Measurements from ENCODE around the gene DIS3L2.
A peak's percentile ranks its signal among the peaks of the same experiment; 100 is the strongest.

Gene DIS3L2

DNA sequence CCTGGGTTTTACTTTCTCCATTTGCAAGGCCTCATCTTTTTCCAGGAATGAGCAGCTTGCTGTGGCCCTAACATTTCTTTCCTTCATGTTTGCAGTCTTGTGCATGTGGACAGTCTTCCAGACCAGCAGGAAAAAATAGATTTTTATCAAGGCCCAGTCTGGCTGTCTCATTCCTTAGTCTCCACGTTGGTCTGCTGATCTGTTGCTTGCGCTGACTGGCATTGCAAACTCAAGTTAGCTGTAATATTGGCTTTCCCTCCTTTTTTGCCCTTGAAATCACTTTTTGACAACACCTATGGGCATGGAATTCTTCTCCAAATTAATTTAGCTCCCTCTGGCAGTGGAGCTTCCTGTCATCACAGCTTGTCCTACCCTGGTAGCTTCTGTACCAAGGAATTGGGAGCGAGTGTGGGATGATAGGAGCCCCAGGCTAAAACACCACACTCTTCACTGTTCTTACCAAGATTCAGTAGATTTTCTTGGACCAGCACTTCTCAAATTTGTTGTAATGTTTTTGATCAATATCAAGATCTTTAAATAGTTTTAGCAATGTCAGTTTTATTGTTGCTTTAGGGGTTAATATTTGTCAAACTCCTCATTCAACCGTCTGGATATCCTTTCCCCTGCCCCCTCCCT lies 48.2 kb downstream of the DIS3L2 start:
- H3K27ac ChIP-seq (ENCODE audit: low read depth, low read length): 0 out of 2 replicates have a peak overlapping the region, but pooled peaks have one; percentile 56
- H2AFZ ChIP-seq (ENCODE audit: low read length, unreplicated experiment): no peak overlapping the region
- peaks cover 27% of the 10 kb centered on the region for H3K4me1 ChIP-seq (ENCODE audit: control insufficient read depth, insufficient read depth, low read length, unreplicated experiment)
- H3K27me3 ChIP-seq (ENCODE audit: insufficient read depth, low read length): no peaks in the 10 kb centered on the region
- peaks cover 25% of the 10 kb centered on the region for H3K79me2 ChIP-seq (ENCODE audit: control insufficient read depth, insufficient read depth, low read length, unreplicated experiment)
- H3K36me3 ChIP-seq (ENCODE audit: insufficient read depth, low read length): no peaks in the 10 kb centered on the region
- H3K4me3 ChIP-seq (ENCODE audit: low read depth, low read length): no peak overlapping the region

DNA sequence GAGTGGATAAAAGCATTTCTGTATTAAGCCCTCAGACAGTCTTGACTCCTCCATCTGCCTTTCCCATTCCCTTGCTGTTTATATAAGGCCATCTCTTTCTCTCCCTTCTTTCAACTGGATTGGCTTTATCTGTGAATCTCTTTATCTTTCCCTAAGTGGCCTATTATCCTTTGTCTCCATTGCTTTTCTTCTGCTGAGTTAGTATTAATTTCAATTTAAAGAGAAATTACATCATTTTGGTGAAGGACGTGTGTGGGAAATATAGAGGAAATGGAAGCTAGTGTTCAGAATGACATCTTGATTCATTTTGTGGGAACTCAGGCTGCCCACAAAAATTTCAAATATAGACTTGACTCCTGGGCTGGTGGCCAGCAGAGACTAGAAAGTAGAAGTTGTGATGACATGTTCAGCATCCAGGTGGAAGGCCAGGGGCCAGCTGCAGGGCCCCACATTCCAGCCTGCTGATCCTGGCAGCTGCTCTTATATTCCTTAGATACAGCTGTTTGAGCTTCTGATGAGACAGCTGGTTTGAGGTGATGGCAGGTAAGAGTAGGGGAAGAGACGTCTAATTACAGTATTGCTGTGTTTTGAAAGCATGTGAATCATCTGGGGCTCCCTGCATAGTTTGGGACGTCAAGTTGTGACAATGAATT lies 52.3 kb downstream of the DIS3L2 start:
- no peaks in the 10 kb centered on the region for H3K27me3 ChIP-seq (ENCODE audit: insufficient read depth, low read length)
- H2AFZ ChIP-seq (ENCODE audit: low read length, unreplicated experiment): no peak overlapping the region
- peaks cover 9% of the 10 kb centered on the region; the same call in 1 of the 2 replicates for H3K36me3 ChIP-seq (ENCODE audit: insufficient read depth, low read length)
- peaks cover 22% of the 10 kb centered on the region for H3K4me1 ChIP-seq (ENCODE audit: control insufficient read depth, insufficient read depth, low read length, unreplicated experiment)
- no peak overlapping the region for H3K4me3 ChIP-seq (ENCODE audit: low read depth, low read length)
- H3K27ac ChIP-seq (ENCODE audit: low read depth, low read length): peak overlapping the region; percentile 38; the same call in 1 of the 2 replicates
- peaks cover 20% of the 10 kb centered on the region for H3K79me2 ChIP-seq (ENCODE audit: control insufficient read depth, insufficient read depth, low read length, unreplicated experiment)

DNA sequence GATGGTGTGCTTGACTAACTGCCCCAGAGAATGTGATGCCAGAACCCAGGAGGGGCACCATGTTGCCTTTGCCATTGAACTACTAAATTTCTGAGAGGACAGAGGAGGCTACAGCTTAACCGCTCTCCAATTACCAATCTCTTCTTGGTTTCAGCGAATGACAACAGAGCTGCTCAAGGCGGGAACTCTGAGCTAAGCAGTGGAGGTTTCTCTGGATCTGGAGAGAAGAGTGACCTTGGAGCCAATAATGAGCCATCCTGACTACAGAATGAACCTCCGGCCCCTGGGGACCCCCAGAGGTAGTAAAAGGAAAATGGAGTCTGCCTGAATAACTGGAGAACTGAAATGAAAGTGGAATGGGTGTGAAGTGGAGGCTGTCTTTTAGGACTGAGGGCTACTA lies 53.2 kb downstream of the DIS3L2 start:
- H2AFZ ChIP-seq (ENCODE audit: low read length, unreplicated experiment): no peak overlapping the region
- H3K4me1 ChIP-seq (ENCODE audit: control insufficient read depth, insufficient read depth, low read length, unreplicated experiment): peaks cover 15% of the 10 kb centered on the region
- H3K27ac ChIP-seq (ENCODE audit: low read depth, low read length): no peak overlapping the region
- H3K4me3 ChIP-seq (ENCODE audit: low read depth, low read length): no peak overlapping the region
- no peaks in the 10 kb centered on the region for H3K27me3 ChIP-seq (ENCODE audit: insufficient read depth, low read length)
- peaks cover 9% of the 10 kb centered on the region; the same call in 1 of the 2 replicates for H3K36me3 ChIP-seq (ENCODE audit: insufficient read depth, low read length)
- peaks cover 14% of the 10 kb centered on the region for H3K79me2 ChIP-seq (ENCODE audit: control insufficient read depth, insufficient read depth, low read length, unreplicated experiment)

DNA sequence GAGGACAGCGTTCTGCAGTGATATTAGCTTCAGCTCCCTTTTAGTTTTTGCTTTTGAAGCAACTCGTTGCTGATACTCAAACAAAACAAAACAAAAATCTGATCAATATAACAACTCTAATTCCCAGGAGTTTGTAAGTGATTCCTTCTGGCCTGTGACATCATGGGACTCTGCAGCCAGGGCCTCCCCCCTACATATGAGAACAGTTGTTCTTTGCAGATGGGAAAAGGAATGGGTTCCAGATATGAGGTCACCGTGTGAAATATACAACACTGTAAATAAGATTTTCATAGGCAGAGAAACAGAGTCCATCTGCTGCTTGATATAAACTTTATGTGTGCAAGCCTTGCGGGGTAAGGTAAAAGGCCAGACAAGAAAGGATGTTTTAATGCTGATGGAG lies 56.7 kb downstream of the DIS3L2 start:
- H2AFZ ChIP-seq (ENCODE audit: low read length, unreplicated experiment): no peak overlapping the region
- no peak overlapping the region for H3K27ac ChIP-seq (ENCODE audit: low read depth, low read length)
- no peaks in the 10 kb centered on the region for H3K27me3 ChIP-seq (ENCODE audit: insufficient read depth, low read length)
- H3K79me2 ChIP-seq (ENCODE audit: control insufficient read depth, insufficient read depth, low read length, unreplicated experiment): peaks cover 9% of the 10 kb centered on the region
- no peak overlapping the region for H3K4me3 ChIP-seq (ENCODE audit: low read depth, low read length)
- peaks cover 11% of the 10 kb centered on the region for H3K4me1 ChIP-seq (ENCODE audit: control insufficient read depth, insufficient read depth, low read length, unreplicated experiment)
- H3K36me3 ChIP-seq (ENCODE audit: insufficient read depth, low read length): peaks cover 9% of the 10 kb centered on the region; the same call in 1 of the 2 replicates

DNA sequence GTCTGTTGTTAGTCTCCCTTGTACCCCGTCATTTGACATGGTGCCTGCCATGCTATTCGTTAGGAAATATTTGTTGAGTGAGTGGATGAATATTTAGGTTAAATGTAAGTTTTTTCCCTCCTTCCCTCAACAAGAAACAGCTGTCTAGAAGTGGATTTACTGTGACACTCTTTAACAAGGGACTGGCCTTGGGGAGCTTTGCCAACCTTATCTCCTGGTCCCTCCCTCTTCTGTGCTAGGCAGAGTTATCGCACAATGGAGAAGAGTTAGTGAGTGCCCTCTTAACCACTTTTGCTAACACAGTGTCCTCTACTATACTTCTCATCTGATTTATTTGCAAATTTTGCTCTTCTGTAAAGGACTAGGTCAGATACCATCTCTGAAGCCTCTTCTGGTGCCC lies 61.2 kb downstream of the DIS3L2 start:
- H2AFZ ChIP-seq (ENCODE audit: low read length, unreplicated experiment): no peak overlapping the region
- H3K27me3 ChIP-seq (ENCODE audit: insufficient read depth, low read length): no peaks in the 10 kb centered on the region
- no peak overlapping the region for H3K27ac ChIP-seq (ENCODE audit: low read depth, low read length)
- H3K4me1 ChIP-seq (ENCODE audit: control insufficient read depth, insufficient read depth, low read length, unreplicated experiment): no peaks in the 10 kb centered on the region
- no peaks in the 10 kb centered on the region for H3K79me2 ChIP-seq (ENCODE audit: control insufficient read depth, insufficient read depth, low read length, unreplicated experiment)
- H3K4me3 ChIP-seq (ENCODE audit: low read depth, low read length): no peak overlapping the region
- H3K36me3 ChIP-seq (ENCODE audit: insufficient read depth, low read length): peaks cover 5% of the 10 kb centered on the region; the same call in 1 of the 2 replicates

DNA sequence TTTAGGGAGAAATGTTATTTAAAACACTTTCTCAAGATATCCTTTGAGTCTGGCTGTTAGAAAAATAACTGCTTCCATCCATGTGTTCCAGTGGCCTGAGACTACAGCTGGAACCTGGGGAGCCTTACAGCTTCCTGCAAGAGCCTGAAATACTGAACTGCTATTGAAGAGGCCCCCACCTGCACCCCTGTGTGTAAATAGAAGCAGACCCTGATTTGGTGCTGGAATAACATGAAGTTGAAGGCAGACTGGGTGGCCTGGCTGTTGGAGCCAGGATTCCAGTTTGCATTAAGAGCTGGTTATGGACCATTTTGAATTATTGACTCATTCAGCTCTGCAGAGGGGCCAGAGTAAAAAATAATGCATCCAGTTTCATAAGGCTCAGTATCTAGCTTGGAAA lies 61.9 kb downstream of the DIS3L2 start:
- H2AFZ ChIP-seq (ENCODE audit: low read length, unreplicated experiment): no peak overlapping the region
- no peak overlapping the region for H3K4me3 ChIP-seq (ENCODE audit: low read depth, low read length)
- no peaks in the 10 kb centered on the region for H3K4me1 ChIP-seq (ENCODE audit: control insufficient read depth, insufficient read depth, low read length, unreplicated experiment)
- H3K79me2 ChIP-seq (ENCODE audit: control insufficient read depth, insufficient read depth, low read length, unreplicated experiment): no peaks in the 10 kb centered on the region
- H3K27me3 ChIP-seq (ENCODE audit: insufficient read depth, low read length): no peaks in the 10 kb centered on the region
- H3K27ac ChIP-seq (ENCODE audit: low read depth, low read length): no peak overlapping the region
- H3K36me3 ChIP-seq (ENCODE audit: insufficient read depth, low read length): peaks cover 1% of the 10 kb centered on the region; the same call in 1 of the 2 replicates

DNA sequence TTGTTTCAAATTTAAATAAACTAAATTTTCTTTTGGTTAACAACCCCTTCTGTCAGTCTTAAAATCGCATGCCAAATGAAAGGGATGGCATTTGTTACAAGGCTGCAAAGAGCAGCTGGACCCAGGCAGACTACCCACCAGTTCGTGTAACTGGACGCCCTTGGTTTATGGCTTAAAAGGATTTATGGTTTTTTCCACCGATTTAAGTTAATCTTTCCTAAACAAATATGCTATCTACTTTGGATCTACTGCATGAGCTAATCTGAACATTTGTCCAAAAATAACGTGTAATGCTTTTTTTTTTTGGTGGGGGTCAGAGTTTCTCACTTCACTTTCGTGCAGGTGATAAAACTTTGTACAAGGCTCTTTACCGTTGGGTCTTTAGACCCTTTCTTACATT lies 62.9 kb downstream of the DIS3L2 start:
- H2AFZ ChIP-seq (ENCODE audit: low read length, unreplicated experiment): no peak overlapping the region
- H3K27ac ChIP-seq (ENCODE audit: low read depth, low read length): no peak overlapping the region
- no peaks in the 10 kb centered on the region for H3K27me3 ChIP-seq (ENCODE audit: insufficient read depth, low read length)
- no peaks in the 10 kb centered on the region for H3K4me1 ChIP-seq (ENCODE audit: control insufficient read depth, insufficient read depth, low read length, unreplicated experiment)
- no peaks in the 10 kb centered on the region for H3K79me2 ChIP-seq (ENCODE audit: control insufficient read depth, insufficient read depth, low read length, unreplicated experiment)
- no peak overlapping the region for H3K4me3 ChIP-seq (ENCODE audit: low read depth, low read length)
- no peaks in the 10 kb centered on the region; the same call in 1 of the 2 replicates for H3K36me3 ChIP-seq (ENCODE audit: insufficient read depth, low read length)

DNA sequence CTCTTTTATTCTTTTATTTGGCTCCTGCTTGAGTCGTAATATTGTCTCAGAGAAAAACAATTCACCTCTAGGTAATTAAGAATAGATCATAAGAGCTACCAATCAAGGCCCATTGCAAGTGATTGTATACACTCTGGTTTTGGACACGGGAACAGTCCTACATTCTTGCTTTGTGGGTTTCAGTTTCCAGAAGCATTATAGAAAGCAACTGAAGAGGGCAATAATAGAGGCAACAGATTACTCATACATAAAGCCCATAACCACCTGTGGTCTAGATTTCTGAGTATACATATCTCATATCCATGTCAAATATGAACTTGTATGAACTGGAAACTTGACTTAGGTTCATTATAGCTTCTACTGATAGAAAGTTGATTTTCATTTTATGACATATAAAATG lies 65.4 kb downstream of the DIS3L2 start:
- Histone ChIP-seq H3K27ac (ENCODE audit: low read depth, low read length) (no peak overlapping the region), H3K79me2 (ENCODE audit: control insufficient read depth, insufficient read depth, low read length, unreplicated experiment) (no peaks in the 10 kb centered on the region), H2AFZ (ENCODE audit: low read length, unreplicated experiment) (no peak overlapping the region), H3K4me3 (ENCODE audit: low read depth, low read length) (no peak overlapping the region), H3K36me3 (ENCODE audit: insufficient read depth, low read length) (peaks cover 6% of the 10 kb centered on the region; the same call in 1 of the 2 replicates), H3K27me3 (ENCODE audit: insufficient read depth, low read length) (no peaks in the 10 kb centered on the region), H3K4me1 (ENCODE audit: control insufficient read depth, insufficient read depth, low read length, unreplicated experiment) (no peaks in the 10 kb centered on the region)

DNA sequence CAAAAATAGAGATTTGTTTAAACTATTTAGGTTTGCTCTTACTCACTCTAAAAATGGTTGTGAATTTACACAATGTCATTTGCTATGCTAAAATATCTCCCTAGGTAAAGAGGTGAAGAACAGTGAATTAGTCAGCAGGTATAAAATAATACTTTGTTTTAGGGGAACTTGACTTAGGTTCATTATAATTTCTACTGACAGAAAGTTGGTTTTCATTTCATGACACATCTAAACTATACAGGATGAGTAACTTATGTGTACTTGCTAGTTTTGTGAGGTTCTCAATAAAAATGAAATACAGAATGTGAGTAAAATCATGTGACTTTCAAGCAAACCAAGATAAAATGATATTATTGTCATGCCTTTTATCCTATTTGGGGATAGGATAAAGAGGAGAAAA lies 66.0 kb downstream of the DIS3L2 start:
- H3K27ac ChIP-seq (ENCODE audit: low read depth, low read length): no peak overlapping the region
- H3K79me2 ChIP-seq (ENCODE audit: control insufficient read depth, insufficient read depth, low read length, unreplicated experiment): no peaks in the 10 kb centered on the region
- no peaks in the 10 kb centered on the region for H3K27me3 ChIP-seq (ENCODE audit: insufficient read depth, low read length)
- H3K4me1 ChIP-seq (ENCODE audit: control insufficient read depth, insufficient read depth, low read length, unreplicated experiment): no peaks in the 10 kb centered on the region
- H2AFZ ChIP-seq (ENCODE audit: low read length, unreplicated experiment): no peak overlapping the region
- peaks cover 6% of the 10 kb centered on the region; the same call in 1 of the 2 replicates for H3K36me3 ChIP-seq (ENCODE audit: insufficient read depth, low read length)
- H3K4me3 ChIP-seq (ENCODE audit: low read depth, low read length): no peak overlapping the region

DNA sequence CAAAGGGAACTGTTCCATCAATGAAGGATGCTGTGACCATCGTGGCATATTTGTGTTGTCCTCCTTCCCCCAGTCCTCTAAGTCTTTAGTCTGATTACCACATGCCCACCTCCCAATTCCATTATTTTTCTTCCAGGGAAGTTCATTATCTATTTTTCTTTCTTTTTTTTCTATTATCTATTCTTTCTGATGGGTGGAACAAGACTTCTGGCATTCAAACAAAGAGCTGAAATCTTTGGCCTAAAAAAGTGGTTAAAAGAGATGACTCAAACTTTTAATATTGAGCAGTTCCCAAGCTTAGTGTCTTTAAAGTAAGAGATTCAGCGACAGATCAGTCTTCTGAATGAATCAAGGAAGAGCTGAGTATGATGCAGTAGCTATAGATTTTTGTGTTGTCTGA lies 66.6 kb downstream of the DIS3L2 start:
- Histone ChIP-seq H3K27ac (ENCODE audit: low read depth, low read length) (no peak overlapping the region), H3K36me3 (ENCODE audit: insufficient read depth, low read length) (peaks cover 6% of the 10 kb centered on the region; the same call in 1 of the 2 replicates), H2AFZ (ENCODE audit: low read length, unreplicated experiment) (no peak overlapping the region), H3K79me2 (ENCODE audit: control insufficient read depth, insufficient read depth, low read length, unreplicated experiment) (no peaks in the 10 kb centered on the region), H3K27me3 (ENCODE audit: insufficient read depth, low read length) (no peaks in the 10 kb centered on the region), H3K4me3 (ENCODE audit: low read depth, low read length) (no peak overlapping the region), H3K4me1 (ENCODE audit: control insufficient read depth, insufficient read depth, low read length, unreplicated experiment) (no peaks in the 10 kb centered on the region)

DNA sequence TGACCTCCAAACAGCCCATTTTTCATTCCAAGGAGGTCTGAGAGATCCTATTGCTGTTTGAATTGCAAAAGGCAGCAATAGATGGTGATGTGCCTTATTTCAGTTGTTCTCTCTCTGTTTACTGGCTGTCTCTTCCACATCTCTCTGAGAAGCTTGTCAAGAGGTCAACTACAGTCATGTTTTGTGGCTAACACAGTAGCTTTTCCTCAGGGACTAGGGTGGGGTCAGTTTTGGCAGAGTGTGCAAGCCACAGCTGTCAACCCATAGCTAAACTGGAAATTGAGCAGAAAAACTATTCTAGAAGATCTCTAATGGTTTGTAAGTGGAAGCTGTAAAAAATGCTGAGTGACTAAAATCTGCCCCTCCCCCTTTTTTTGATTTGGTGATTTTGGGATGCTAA lies 67.1 kb downstream of the DIS3L2 start:
- H3K27ac ChIP-seq (ENCODE audit: low read depth, low read length): no peak overlapping the region
- no peak overlapping the region for H2AFZ ChIP-seq (ENCODE audit: low read length, unreplicated experiment)
- H3K79me2 ChIP-seq (ENCODE audit: control insufficient read depth, insufficient read depth, low read length, unreplicated experiment): no peaks in the 10 kb centered on the region
- no peaks in the 10 kb centered on the region for H3K27me3 ChIP-seq (ENCODE audit: insufficient read depth, low read length)
- H3K4me3 ChIP-seq (ENCODE audit: low read depth, low read length): no peak overlapping the region
- no peaks in the 10 kb centered on the region for H3K4me1 ChIP-seq (ENCODE audit: control insufficient read depth, insufficient read depth, low read length, unreplicated experiment)
- peaks cover 6% of the 10 kb centered on the region; the same call in 1 of the 2 replicates for H3K36me3 ChIP-seq (ENCODE audit: insufficient read depth, low read length)

All from ACC112 (cell line).